Neutrophil (primary cell): ENCODE measurements around the gene SCTR.

Experiments used
- H3K27ac ChIP-seq: fragments of 200-600 bp; sonication (generic); 2 replicates; pipeline ENCODE4 v1.5.1; 2016; ENCODE audit warnings: mild to moderate bottlenecking, moderate library complexity
- H3K27me3 ChIP-seq: fragments of 200-600 bp; sonication (generic); 2 replicates; pipeline ENCODE4 v1.6.0; 2016; ENCODE audit warnings: mild to moderate bottlenecking
- H3K36me3 ChIP-seq: fragments of 200-600 bp; sonication (generic); 2 replicates; pipeline ENCODE4 v1.5.1; 2017
- H3K4me1 ChIP-seq, 2 experiments: fragments of 200-600 bp in 1 of 2; sonication (generic) in 1 of 2; 1 replicate in 1 of 2; 2 replicates in 1 of 2; pipeline versions ENCODE4 v1.5.1 to v1.6.1; 2013 to 2016; ENCODE audit warnings: low read depth in 1 of 2, low read length in 1 of 2, mild to moderate bottlenecking in 1 of 2, moderate library complexity in 1 of 2; ENCODE audit not compliant: control insufficient read depth in 1 of 2, insufficient read depth in 1 of 2
- H3K4me3 ChIP-seq, 2 experiments: fragments of 200-600 bp in 1 of 2; sonication (generic) in 1 of 2; 1 replicate in 1 of 2; 2 replicates in 1 of 2; pipeline ENCODE4 v1.5.1; 2013 to 2016; ENCODE audit warnings: low read depth in 1 of 2, low read length in 1 of 2, mild to moderate bottlenecking in 1 of 2, moderate library complexity in 1 of 2
- H3K9me3 ChIP-seq: fragments of 200-600 bp; sonication (generic); 2 replicates; pipeline ENCODE4 v1.5.1; 2016
- CTCF ChIP-seq: fragments of 200-600 bp; sonication (generic); IDR thresholded peaks from 2 replicates; pipeline ENCODE4 v1.5.1; 2016; ENCODE audit warnings: antibody characterized with exemption

The SCTR gene

GRCh38 chr2:119491776-119492525 lies 32.3 kb downstream of the SCTR start:
- H3K4me3 ChIP-seq = no peak overlapping the region
- H3K4me1 ChIP-seq = no peaks in the 10 kb centered on the region
- no peaks in the 10 kb centered on the region for H3K9me3 ChIP-seq
- H3K27ac ChIP-seq = no peak overlapping the region
- H3K27me3 ChIP-seq = peaks cover 19% of the 10 kb centered on the region
- TF ChIP-seq CTCF = no peak
- no peaks in the 10 kb centered on the region for H3K36me3 ChIP-seq

GRCh38 chr2:119490653-119491195 lies 33.6 kb downstream of the SCTR start:
- Histone ChIP-seq H3K4me3 (no peak overlapping the region), H3K27me3 (peaks cover 12% of the 10 kb centered on the region), H3K36me3 (no peaks in the 10 kb centered on the region), H3K27ac (no peak overlapping the region), H3K4me1 (no peaks in the 10 kb centered on the region), H3K9me3 (no peaks in the 10 kb centered on the region)
- no peak for TF ChIP-seq CTCF

GRCh38 chr2:119490106-119490505 lies 34.2 kb downstream of the SCTR start:
- peaks cover 9% of the 10 kb centered on the region for H3K27me3 ChIP-seq
- no peak overlapping the region for H3K27ac ChIP-seq
- H3K4me3 ChIP-seq = no peak overlapping the region
- H3K36me3 ChIP-seq = no peaks in the 10 kb centered on the region
- TF ChIP-seq CTCF = no peak
- no peaks in the 10 kb centered on the region for H3K4me1 ChIP-seq
- H3K9me3 ChIP-seq = no peaks in the 10 kb centered on the region

GRCh38 chr2:119489232-119489952 lies 34.9 kb downstream of the SCTR start:
- Histone ChIP-seq H3K27ac (no peak overlapping the region), H3K9me3 (no peaks in the 10 kb centered on the region), H3K4me1 (no peaks in the 10 kb centered on the region), H3K27me3 (peaks cover 6% of the 10 kb centered on the region), H3K4me3 (no peak overlapping the region), H3K36me3 (no peaks in the 10 kb centered on the region)
- no peak for TF ChIP-seq CTCF

- no peaks in the 10 kb centered on the region for H3K9me3 ChIP-seq
- H3K4me1 ChIP-seq = no peaks in the 10 kb centered on the region
- no peak for TF ChIP-seq CTCF
- H3K4me3 ChIP-seq = no peak overlapping the region
- no peaks in the 10 kb centered on the region for H3K36me3 ChIP-seq
- H3K27ac ChIP-seq = no peak overlapping the region
- no peaks in the 10 kb centered on the region for H3K27me3 ChIP-seq
These were observed 35.8 kb downstream of the SCTR start for GRCh38 chr2:119488245-119489214.
